Kidney (tissue), 14 donors: Measurements from ENCODE around the gene ATP13A5. TPM values are rescaled to one million over a fixed set of nuclear protein-coding genes. Genes with fewer than 3 reads are reported as not detected.

Experiments
- DNase-seq, 5 donors: peaks; one replicate each; pipeline ENCODE4 v3.0.0-alpha.2; 2013 to 2020
- FAIRE-seq: peaks from 2 replicates; lab custom pipeline; 2012; peaks lifted over from hg19 to GRCh38; lab: Jason Lieb, UNC
- H3K27ac ChIP-seq, 2 donors: one replicate each; pipeline ENCODE4 v1.7.0; 2013; ENCODE audit warnings: low read depth in 2 of 2, low read length in 2 of 2, inconsistent platforms in 1 of 2
- H3K27me3 ChIP-seq: one replicate; pipeline ENCODE4 v1.7.1; 2013; ENCODE audit warnings: low read length, inconsistent platforms; ENCODE audit not compliant: control insufficient read depth, insufficient read depth
- H3K36me3 ChIP-seq, 3 donors: one replicate each; pipeline versions ENCODE4 v1.7.0 to v1.7.1; 2013; ENCODE audit warnings: low read length in 3 of 3, control low read depth in 1 of 3, inconsistent platforms in 1 of 3; ENCODE audit not compliant: insufficient read depth in 3 of 3, control insufficient read depth in 2 of 3
- H3K4me1 ChIP-seq, 3 donors: one replicate each; pipeline versions ENCODE4 v1.7.0 to v1.7.1; 2013; ENCODE audit warnings: low read length in 3 of 3, inconsistent platforms in 1 of 3, low read depth in 1 of 3; ENCODE audit not compliant: control insufficient read depth in 2 of 3, insufficient read depth in 2 of 3
- H3K4me3 ChIP-seq, 3 donors: one replicate each; pipeline versions ENCODE4 v1.7.0 to v1.8.1; 2013; ENCODE audit warnings: low read length in 3 of 3, control low read depth in 1 of 3, inconsistent platforms in 1 of 3
- H3K9ac ChIP-seq, 3 donors: one replicate each; pipeline versions ENCODE4 v1.7.0 to v1.7.1; 2013; ENCODE audit warnings: low read length in 3 of 3, control low read depth in 1 of 3, inconsistent platforms in 1 of 3
- H3K9me3 ChIP-seq, 3 donors: one replicate each; pipeline versions ENCODE4 v1.7.0 to v1.7.1; 2013; ENCODE audit warnings: low read length in 3 of 3, control low read depth in 1 of 3, inconsistent platforms in 1 of 3; ENCODE audit not compliant: control insufficient read depth in 2 of 3, insufficient read depth in 1 of 3
- CTCF ChIP-seq: IDR thresholded peaks from 3 replicates; pipeline ENCODE4 v1.5.1; 2012; ENCODE audit warnings: mild to moderate bottlenecking, moderate library complexity, borderline replicate concordance; ENCODE audit not compliant: insufficient read depth; ENCODE audit errors: extremely low read depth
- intact Hi-C: fragments of 100-400 bp; cut with DNase I; formaldehyde crosslinking; loops from one replicate; pipeline ENCODE4 v1.11.1; 2022
- polyA plus RNA-seq: library from polyadenylated mRNA; stranded (reverse); fragments of 350-450 nt; fragmentation: Illumina TruSeq; extraction: RNeasy Lipid Tissue Mini Kit (QIAGEN cat#74804); gene quantifications from one replicate; pipeline ENCODE4 v1.2.3, GENCODE V29; 2014; ENCODE audit warnings: low read depth, low replicate concordance; ENCODE audit not compliant: insufficient read depth
- total RNA-seq: library from RNA; stranded (reverse); fragmentation: NEBNext Ultra II Directional; extraction: Animal tissue kit (Norgen Biotek cat#: 25700); gene quantifications from one replicate; pipeline ENCODE4 v1.2.1, GENCODE V29; 2021
- donor health status: control.
- donor health status: control.
- donor health status: control.
- donor health status: control.
- donor health status: control.
- donor health status: DM: yes; HTN: yes; CAD: no.
- donor health status: Normal renal cell carcinoma (clear cell type).

ATP13A5 gene
- total and polyA plus RNA-seq, 2 donors from 2014 or later: not detected

GRCh38 chr3:193262707-193263106 is 115.8 kb downstream of the ATP13A5 start:
- FAIRE-seq: no peak
- Histone ChIP-seq H3K9me3 (peaks cover 0 to 1% (median 0%) of the 10 kb centered on the region in 3 donors), H3K9ac (no peak overlapping the region), H3K27ac (no peak overlapping the region), H3K4me1 (no peaks in the 10 kb centered on the region), H3K27me3 (no peaks in the 10 kb centered on the region), H3K4me3 (no peak overlapping the region), H3K36me3 (no peaks in the 10 kb centered on the region)
- DNase-seq: no peak
- TF ChIP-seq CTCF: no peak
- intact Hi-C loops: no loop called here

- no peaks in the 10 kb centered on the region for H3K27me3 ChIP-seq
- DNase-seq (no peak), FAIRE-seq (no peak)
- no peaks in the 10 kb centered on the region for H3K36me3 ChIP-seq
- H3K27ac ChIP-seq: no peak overlapping the region
- H3K9ac ChIP-seq: no peak overlapping the region
- peaks cover 0 to 1% (median 0%) of the 10 kb centered on the region in 3 donors for H3K9me3 ChIP-seq
- H3K4me1 ChIP-seq: no peaks in the 10 kb centered on the region
- intact Hi-C loops: no loop called here
- TF ChIP-seq CTCF: no peak
- no peak overlapping the region for H3K4me3 ChIP-seq
These were observed 116.6 kb downstream of the ATP13A5 start for GRCh38 chr3:193261970-193262369.

- Histone ChIP-seq H3K4me3 (no peak overlapping the region), H3K36me3 (no peaks in the 10 kb centered on the region), H3K4me1 (no peaks in the 10 kb centered on the region), H3K9ac (no peak overlapping the region), H3K9me3 (peaks cover 1 to 5% (median 5%) of the 10 kb centered on the region in 3 donors), H3K27me3 (no peaks in the 10 kb centered on the region), H3K27ac (no peak overlapping the region)
- DNase-seq (no peak), FAIRE-seq (no peak)
- intact Hi-C loops: no loop called here
- no peak for TF ChIP-seq CTCF
These were observed 124.4 kb downstream of the ATP13A5 start for GRCh38 chr3:193253986-193254660.

- Histone ChIP-seq H3K27ac (no peak overlapping the region), H3K4me1 (no peaks in the 10 kb centered on the region), H3K9ac (no peak overlapping the region), H3K36me3 (no peaks in the 10 kb centered on the region), H3K4me3 (no peak overlapping the region), H3K27me3 (no peaks in the 10 kb centered on the region), H3K9me3 (peaks cover 0 to 13% (median 5%) of the 10 kb centered on the region in 3 donors)
- no peak for DNase-seq
- FAIRE-seq: no peak
- intact Hi-C loops: no loop called here
- TF ChIP-seq CTCF: no peak
These were observed 128.1 kb downstream of the ATP13A5 start for GRCh38 chr3:193250492-193250891.
